Measurements from ENCODE around the gene ZFYVE21.

The ZFYVE21 gene

DNA sequence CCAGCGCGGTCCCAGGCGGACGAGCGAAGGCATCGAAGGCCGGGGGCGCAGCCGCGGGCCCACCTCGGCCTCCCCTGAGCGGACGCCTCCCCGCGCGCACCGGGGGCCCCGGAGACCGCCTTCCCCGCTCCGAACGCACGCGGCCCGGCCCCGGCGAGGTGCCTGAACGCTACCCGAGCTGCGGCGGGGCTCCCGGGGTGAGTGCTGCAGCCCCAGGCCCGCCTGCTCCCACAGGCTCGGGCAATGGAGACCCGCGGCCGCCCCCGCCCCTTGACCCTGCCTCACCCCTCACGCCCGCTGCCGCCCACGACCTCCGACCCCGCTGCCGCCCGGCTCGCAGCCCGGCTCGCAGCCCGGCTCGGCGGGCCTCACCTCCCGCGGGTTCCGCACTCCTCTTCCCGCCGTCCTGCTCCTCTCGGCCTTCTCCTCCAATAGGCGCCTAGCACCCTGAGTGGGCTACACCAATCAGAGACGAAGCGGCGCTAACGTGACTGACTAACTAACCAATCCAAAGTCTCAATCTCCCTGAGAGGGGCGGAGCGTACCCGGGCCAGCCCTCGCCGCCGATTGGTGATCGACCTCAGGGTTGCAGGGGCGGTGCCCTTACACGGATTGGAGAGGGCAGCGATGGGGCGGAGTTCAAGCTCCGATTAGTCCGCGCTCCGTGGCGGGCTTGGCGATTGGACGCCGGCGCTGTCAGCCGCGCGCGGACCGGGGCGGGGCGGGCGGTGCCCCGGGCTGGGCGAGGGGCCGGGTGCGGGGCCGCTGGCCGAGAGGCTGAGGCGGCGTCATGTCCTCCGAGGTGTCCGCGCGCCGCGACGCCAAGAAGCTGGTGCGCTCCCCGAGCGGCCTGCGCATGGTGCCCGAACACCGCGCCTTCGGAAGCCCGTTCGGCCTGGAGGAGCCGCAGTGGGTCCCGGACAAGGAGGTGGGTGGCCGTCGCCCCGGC, at the start of gene ZFYVE21, which contains the start of gene XRCC3:
TSS of gene ZFYVE21 (plus strand) at position 759 of the 949 bp plus-strand sequence. CDS start at position 791, 32 bp downstream.
TSS of gene XRCC3 (minus strand) at position 400 of the 949 bp plus-strand sequence. CDS start 4,364 bp downstream, outside the sequence.
- in situ Hi-C loops (cut with HindIII; ENCODE audit: low sequenced_read_pairs) = loop anchor here (5.0 kb wide), 2 partner anchors 38 to 78 kb away; no protein-coding TSS in a partner anchor

GRCh38 chr14:103667671-103668070, 47.9 kb upstream of the ZFYVE21 start:
- in situ Hi-C loops (cut with HindIII; ENCODE audit: low sequenced_read_pairs) = loop anchor here (5.0 kb wide), 1 partner anchor 35 kb away; no protein-coding TSS in a partner anchor

DNA sequence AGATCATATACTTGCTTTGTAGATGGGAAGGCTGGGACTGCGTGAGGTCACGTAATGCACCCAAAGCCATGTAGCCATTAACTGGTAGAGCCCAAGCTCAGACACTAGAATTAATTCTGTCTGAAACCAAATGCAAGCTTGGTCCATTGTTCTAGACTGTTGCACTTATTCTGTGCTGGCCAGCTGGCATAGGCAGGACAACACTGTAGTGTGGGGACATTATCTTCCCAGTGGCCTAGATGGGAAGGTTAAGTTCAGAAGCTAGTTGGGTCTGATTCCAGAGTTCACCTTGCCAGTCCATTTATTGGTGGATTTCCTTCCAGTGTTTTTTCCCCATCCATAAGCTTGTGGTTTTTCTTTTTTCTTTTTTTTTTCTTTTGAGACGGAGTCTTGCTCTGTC, 47.5 kb upstream of the ZFYVE21 start:
- in situ Hi-C loops (cut with HindIII; ENCODE audit: low sequenced_read_pairs) = loop anchor here (5.0 kb wide), 1 partner anchor 36 kb away; no protein-coding TSS in a partner anchor

- in situ Hi-C loops (cut with HindIII; ENCODE audit: low sequenced_read_pairs) = loop anchor here (5.0 kb wide), 1 partner anchor 37 kb away; no protein-coding TSS in a partner anchor
Observed at GRCh38 chr14:103669370-103669769, 46.2 kb upstream of the ZFYVE21 start.

- in situ Hi-C loops (cut with HindIII; ENCODE audit: low sequenced_read_pairs) = no loop called here
Observed at GRCh38 chr14:103671911-103672310, 43.7 kb upstream of the ZFYVE21 start.

DNA sequence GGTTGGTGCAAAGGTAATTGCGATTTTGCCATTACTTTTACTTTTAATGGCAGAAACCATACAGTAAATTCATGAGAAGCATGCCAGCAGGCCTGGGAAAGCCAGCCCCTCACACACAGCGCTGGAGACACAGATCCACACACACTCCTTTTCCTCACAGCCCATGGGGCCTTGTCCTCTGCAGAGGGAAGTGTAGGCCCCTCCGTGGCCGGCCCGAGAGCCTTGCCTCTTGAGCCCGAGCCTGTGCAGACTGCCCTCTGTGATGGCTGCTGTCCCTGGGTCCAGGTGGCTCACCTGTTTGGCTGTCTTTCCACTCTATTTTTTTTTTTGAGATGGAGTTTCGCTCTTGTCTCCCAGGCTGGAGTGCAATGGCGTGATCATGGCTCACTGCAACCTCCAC, 39.7 kb upstream of the ZFYVE21 start:
- in situ Hi-C loops (cut with HindIII; ENCODE audit: low sequenced_read_pairs) = loop anchor here (5.0 kb wide), 2 partner anchors 41 to 84 kb away; partner anchors contain the start of genes XRCC3 and ZFYVE21

GRCh38 chr14:103676881-103677675, 38.5 kb upstream of the ZFYVE21 start:
- in situ Hi-C loops (cut with HindIII; ENCODE audit: low sequenced_read_pairs) = loop anchor here (5.0 kb wide), 2 partner anchors 40 to 85 kb away; partner anchors contain the start of genes XRCC3 and ZFYVE21

GRCh38 chr14:103679351-103679750, 36.3 kb upstream of the ZFYVE21 start:
- in situ Hi-C loops (cut with HindIII; ENCODE audit: low sequenced_read_pairs) = loop anchor here (5.0 kb wide), 2 partner anchors 38 to 87 kb away; partner anchors contain the start of genes XRCC3 and ZFYVE21

GRCh38 chr14:103680491-103681231, 34.9 kb upstream of the ZFYVE21 start:
- in situ Hi-C loops (cut with HindIII; ENCODE audit: low sequenced_read_pairs) = no loop called here

- in situ Hi-C loops (cut with HindIII; ENCODE audit: low sequenced_read_pairs) = no loop called here
Observed at GRCh38 chr14:103683139-103683538, 32.5 kb upstream of the ZFYVE21 start.

DNA sequence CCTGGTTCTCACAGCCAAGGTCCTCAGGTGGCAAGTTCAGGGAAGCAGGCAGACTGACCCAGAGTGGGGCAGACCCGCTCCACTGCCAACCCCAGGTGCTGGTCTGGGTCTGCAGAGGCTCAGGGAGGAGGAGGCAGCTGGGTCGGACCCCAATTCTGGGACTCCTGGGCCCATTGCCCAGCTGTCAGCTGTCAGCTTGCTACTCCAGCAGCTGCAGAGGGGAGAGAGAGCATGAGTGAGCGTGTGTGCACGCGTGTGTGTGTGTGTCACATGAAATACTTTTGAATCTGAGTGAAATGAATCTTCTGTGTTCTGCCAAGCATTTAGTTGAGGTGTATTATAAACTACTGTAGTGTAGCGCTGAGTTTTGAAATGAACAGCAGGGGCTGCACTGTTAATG, 31.1 kb upstream of the ZFYVE21 start:
- in situ Hi-C loops (cut with HindIII; ENCODE audit: low sequenced_read_pairs) = no loop called here

DNA sequence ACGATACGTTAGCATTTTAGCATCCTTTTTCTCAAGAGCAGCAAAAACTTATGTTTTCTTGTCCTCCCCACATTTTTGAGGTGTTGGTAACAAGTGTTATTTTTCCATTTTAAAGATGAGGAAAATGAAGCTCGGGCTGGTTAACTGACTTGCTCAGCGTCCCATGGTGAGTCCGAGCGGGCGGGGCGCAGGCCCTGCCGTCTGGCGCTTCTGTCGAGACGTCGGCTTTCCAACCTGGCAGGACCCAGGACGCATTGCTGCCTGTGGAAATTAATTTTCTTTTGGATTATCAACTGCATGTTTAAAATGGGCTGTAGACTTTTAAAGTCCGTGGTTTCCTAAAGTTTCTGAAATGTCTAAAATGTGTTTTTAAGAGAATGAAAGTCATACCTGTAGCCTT, 30.7 kb upstream of the ZFYVE21 start:
- in situ Hi-C loops (cut with HindIII; ENCODE audit: low sequenced_read_pairs) = no loop called here

DNA sequence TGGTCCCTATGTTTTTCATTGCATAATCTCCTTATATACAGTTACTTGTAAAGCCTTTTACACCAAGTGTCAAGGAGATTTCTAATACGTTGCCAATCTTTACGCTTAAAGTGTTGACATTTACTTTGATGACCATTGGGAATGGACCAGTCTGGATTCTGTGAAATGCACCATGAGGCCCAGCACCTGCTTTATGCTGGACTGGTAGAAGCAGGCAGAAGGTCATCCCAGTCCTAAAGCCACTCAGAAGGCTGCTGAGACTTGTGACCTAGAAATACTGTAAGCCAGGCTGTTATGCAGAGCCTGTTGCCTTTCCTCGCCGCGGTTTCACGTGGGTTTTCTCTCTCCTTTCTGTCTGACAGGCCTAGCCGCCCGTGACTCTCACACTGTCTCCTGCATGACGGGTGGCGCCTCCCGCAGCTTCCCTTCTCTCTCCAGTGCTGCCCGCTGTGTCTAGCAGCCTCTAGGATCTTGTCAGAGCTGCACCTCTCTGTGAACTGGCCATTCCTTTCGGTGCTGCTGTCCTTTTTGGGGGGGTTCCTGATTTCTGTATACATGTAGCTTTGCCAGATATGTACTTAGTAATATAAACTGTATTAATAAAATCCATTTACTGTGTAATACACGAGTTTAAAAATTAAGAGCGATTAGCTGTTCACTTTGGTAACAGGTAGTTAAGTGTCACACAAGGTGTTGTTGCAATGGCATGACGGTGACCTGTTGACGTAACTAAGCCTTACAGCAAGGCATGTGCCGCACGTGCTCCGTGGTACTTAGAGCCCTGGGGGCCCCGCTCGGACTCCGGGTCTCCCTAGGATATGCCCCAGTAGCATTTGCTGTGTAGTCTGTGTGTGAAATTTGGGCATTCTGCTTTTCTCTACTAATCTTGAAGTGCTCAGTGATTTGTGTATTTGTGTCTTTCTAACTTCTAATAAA, 30.1 kb upstream of the ZFYVE21 start:
- in situ Hi-C loops (cut with HindIII; ENCODE audit: low sequenced_read_pairs) = no loop called here

- in situ Hi-C loops (cut with HindIII; ENCODE audit: low sequenced_read_pairs) = no loop called here
Observed at GRCh38 chr14:103686831-103687485, 28.7 kb upstream of the ZFYVE21 start.

DNA sequence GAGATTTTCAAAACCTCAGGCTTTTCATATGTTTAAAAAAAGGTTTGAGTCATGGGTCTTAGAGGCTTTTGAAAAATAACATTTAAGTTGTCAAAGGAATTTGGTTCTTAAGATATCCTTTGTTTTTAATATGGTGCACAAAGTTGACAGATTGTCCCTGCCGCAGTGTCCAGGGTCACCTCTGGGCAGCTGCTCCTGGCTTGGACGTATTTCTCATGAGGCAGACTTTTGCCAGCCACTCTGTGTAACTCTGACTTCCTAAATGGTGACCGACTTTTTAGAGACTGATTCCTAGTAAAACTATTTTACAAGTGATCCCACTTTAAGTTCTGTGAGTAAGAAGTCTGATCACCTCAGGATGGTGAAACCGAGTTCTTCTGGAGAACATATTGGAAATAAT, 27.9 kb upstream of the ZFYVE21 start:
- in situ Hi-C loops (cut with HindIII; ENCODE audit: low sequenced_read_pairs) = no loop called here

DNA sequence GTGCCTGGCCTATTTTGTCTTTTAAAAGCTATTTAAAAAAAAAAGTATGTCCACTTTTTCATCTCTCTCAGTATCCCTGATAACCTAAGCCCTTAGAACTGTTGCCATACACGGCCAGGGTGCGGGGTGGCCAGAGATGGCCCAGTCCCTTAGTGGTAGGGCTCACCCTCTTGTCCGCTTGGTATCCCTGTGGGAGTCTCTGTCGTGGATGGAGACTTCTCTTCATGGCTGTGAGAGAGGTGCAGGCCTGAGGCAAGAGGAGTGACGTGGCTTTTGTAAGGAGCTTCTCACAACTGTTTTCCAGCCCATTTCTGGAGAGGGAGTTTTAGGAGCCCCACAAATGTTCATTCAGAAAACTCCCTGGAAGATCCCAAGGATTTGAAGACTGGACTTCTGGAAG, 27.2 kb upstream of the ZFYVE21 start:
- in situ Hi-C loops (cut with HindIII; ENCODE audit: low sequenced_read_pairs) = no loop called here

- in situ Hi-C loops (cut with HindIII; ENCODE audit: low sequenced_read_pairs) = no loop called here
Observed at GRCh38 chr14:103688906-103689902, 26.4 kb upstream of the ZFYVE21 start.
